ENCODE measurements around the gene ATP6V1E1.

Gene ATP6V1E1

DNA sequence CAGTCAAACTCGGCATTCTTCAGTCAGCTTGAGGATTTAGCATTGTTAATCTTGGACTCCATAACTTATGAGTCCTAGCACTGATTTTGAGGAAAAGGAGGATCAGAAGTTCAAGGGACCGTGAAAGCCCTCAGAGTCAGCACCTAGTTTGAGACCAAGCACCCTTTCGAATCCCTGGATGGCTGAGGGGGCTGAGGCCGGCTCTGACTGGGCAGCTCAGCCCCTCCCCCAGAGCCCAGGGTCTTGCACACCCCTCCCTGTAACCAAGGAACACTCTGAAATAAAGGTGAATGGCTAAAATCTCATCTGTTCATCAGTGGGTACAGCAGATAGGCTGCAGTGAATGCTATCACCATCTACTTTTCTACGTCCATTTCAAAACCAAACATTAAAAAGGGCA, 38.0 kb downstream of the ATP6V1E1 start:
- Histone ChIP-seq H3K4me3 (ENCODE audit: low read length) (no peak overlapping the region), H3K9me3 (ENCODE audit: control insufficient read depth, low read length) (no peaks in the 10 kb centered on the region), H3K4me1 (ENCODE audit: control insufficient read depth, insufficient read depth, low read length) (no peaks in the 10 kb centered on the region), H3K27me3 (ENCODE audit: control insufficient read depth, insufficient read depth, low read length) (no peaks in the 10 kb centered on the region), H3K36me3 (ENCODE audit: control insufficient read depth, insufficient read depth, low read length) (peaks cover 10% of the 10 kb centered on the region), H3K9ac (ENCODE audit: low read length) (no peak overlapping the region)

DNA sequence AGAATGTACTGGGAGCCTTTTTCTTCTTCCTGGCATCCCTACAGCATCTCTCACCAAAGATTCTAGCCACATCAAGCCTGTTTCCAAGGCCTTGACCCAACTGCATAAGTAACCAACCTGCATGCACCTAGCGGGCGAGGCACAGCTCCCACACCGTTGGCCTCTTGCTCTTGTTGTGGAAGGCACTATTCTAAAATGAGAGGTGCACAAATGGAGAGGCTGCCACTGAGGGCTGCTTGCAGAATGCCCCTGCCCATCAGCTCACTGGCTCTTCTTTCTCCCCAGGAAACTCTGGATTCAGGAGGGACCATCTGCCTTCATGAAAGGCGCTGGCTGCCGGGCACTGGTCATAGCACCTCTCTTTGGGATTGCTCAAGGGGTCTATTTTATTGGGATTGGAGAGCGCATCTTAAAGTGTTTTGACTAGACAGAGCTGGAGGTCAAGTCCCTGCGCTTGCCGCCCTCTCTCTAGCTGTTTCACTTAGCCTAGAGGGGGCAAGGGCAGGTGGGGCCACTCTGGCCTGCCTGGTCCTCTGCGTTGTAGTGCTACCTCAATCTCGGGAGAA, 38.7 kb downstream of the ATP6V1E1 start:
- Histone ChIP-seq H3K9me3 (ENCODE audit: control insufficient read depth, low read length) (no peaks in the 10 kb centered on the region), H3K36me3 (ENCODE audit: control insufficient read depth, insufficient read depth, low read length) (peaks cover 10% of the 10 kb centered on the region)

DNA sequence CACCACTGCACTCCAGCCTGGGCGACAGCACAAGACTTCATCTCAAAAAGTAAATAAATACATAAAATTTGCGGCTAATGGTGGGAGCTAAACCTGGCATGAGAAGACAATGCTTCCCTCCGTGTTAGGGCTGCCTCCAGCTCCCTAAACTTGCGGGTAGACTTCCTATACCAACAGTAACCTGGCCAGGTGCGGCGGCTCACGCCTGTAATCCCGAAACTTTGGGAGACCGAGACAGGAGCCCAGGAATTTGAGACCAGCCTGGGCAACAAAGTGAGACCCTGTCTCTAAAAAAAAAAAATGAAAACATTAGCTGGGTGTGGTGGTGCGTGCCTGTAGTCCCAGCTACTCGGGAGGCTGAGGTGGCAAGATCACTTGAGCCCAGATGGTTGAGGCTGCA, 39.9 kb downstream of the ATP6V1E1 start:
- H3K4me1 ChIP-seq (ENCODE audit: control insufficient read depth, insufficient read depth, low read length): no peaks in the 10 kb centered on the region
- H3K9ac ChIP-seq (ENCODE audit: low read length): no peak overlapping the region
- no peaks in the 10 kb centered on the region for H3K9me3 ChIP-seq (ENCODE audit: control insufficient read depth, low read length)
- H3K27me3 ChIP-seq (ENCODE audit: control insufficient read depth, insufficient read depth, low read length): no peaks in the 10 kb centered on the region
- H3K36me3 ChIP-seq (ENCODE audit: control insufficient read depth, insufficient read depth, low read length): peaks cover 8% of the 10 kb centered on the region
- H3K4me3 ChIP-seq (ENCODE audit: low read length): no peak overlapping the region

More for the DNA sequence above, 38.7 kb downstream of the ATP6V1E1 start:
- no peaks in the 10 kb centered on the region for H3K4me1 ChIP-seq (ENCODE audit: control insufficient read depth, insufficient read depth, low read length)
- H3K4me3 ChIP-seq (ENCODE audit: low read length): no peak overlapping the region
- no peak overlapping the region for H3K9ac ChIP-seq (ENCODE audit: low read length)
- H3K27me3 ChIP-seq (ENCODE audit: control insufficient read depth, insufficient read depth, low read length): no peaks in the 10 kb centered on the region

DNA sequence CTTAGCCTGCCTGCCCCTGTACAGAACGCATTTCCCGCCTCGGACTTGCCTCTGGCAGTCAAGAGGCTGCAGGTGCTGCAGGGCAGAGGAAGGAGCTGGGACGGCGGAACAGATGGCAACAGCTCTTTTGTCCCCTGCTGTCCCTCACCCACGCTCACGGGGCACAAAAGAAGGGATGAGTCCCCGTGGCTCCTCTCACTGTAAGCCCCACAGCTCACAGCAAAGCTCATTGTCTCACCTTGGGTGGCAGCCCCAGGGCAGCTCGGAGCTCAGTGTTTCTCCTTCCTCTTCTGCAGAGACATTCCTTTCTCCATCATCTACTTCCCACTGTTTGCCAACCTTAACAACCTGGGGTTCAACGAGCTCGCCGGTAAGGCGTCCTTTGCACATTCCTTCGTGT, 40.9 kb downstream of the ATP6V1E1 start:
- Histone ChIP-seq H3K36me3 (ENCODE audit: control insufficient read depth, insufficient read depth, low read length) (no peaks in the 10 kb centered on the region), H3K4me1 (ENCODE audit: control insufficient read depth, insufficient read depth, low read length) (no peaks in the 10 kb centered on the region)

DNA sequence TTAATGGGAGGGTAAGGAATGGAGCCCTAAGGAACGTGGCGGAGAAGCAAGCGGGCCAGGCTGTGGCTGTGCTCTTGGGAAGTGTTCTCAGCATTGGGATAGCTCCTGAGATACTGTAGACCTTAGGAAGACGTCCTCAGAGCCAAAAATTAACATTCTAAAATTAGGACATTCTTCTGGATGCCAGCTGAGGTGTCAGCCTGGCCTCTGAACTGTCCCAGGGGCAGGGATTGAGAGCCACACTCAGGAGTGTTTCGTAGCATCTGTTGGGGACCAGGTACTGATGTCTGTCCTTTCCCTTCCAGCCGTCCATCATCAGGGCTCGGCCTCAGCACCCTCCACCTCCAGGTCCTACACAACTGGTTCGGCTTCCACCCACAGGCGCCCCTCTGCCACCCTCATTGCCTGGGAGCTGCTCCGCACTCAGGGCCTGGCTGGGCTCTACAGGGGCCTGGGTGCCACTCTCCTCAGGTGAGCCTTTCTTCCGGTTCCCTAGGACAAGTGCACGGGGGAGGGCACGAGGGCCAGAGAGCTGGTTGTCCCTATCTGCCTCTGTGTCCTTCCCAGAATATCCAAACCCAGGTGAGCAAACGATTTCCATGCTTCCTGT, 41.6 kb downstream of the ATP6V1E1 start:
- H3K9ac ChIP-seq (ENCODE audit: low read length): no peak overlapping the region
- no peaks in the 10 kb centered on the region for H3K27me3 ChIP-seq (ENCODE audit: control insufficient read depth, insufficient read depth, low read length)
- H3K36me3 ChIP-seq (ENCODE audit: control insufficient read depth, insufficient read depth, low read length): no peaks in the 10 kb centered on the region
- H3K4me3 ChIP-seq (ENCODE audit: low read length): no peak overlapping the region
- no peaks in the 10 kb centered on the region for H3K9me3 ChIP-seq (ENCODE audit: control insufficient read depth, low read length)
- H3K4me1 ChIP-seq (ENCODE audit: control insufficient read depth, insufficient read depth, low read length): no peaks in the 10 kb centered on the region

More for the DNA sequence above, 40.9 kb downstream of the ATP6V1E1 start:
- H3K9ac ChIP-seq (ENCODE audit: low read length): no peak overlapping the region
- no peaks in the 10 kb centered on the region for H3K9me3 ChIP-seq (ENCODE audit: control insufficient read depth, low read length)
- H3K27me3 ChIP-seq (ENCODE audit: control insufficient read depth, insufficient read depth, low read length): no peaks in the 10 kb centered on the region
- no peak overlapping the region for H3K4me3 ChIP-seq (ENCODE audit: low read length)

DNA sequence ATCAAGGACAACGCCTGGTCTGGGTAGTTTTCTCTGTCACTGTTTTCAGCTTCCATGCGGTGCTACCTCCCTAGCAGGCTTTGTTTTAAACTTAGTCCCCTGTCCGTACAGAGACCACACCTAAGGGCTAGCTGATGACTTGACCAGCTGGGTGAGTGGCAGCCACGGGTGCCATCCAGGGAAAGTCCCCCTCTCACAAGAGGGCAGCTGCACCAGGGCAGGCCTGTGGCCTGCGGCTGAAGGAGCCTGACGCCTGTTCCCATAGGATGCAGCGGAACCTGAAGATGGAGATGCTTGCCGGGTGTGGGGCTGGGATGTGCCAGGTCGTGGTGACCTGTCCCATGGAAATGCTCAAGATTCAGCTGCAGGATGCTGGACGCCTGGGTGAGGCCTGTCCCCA, 45.4 kb downstream of the ATP6V1E1 start:
- H3K36me3 ChIP-seq (ENCODE audit: control insufficient read depth, insufficient read depth, low read length): no peaks in the 10 kb centered on the region
- H3K27me3 ChIP-seq (ENCODE audit: control insufficient read depth, insufficient read depth, low read length): no peaks in the 10 kb centered on the region
- H3K4me3 ChIP-seq (ENCODE audit: low read length): no peak overlapping the region
- H3K9ac ChIP-seq (ENCODE audit: low read length): no peak overlapping the region
- no peaks in the 10 kb centered on the region for H3K4me1 ChIP-seq (ENCODE audit: control insufficient read depth, insufficient read depth, low read length)
- no peaks in the 10 kb centered on the region for H3K9me3 ChIP-seq (ENCODE audit: control insufficient read depth, low read length)

DNA sequence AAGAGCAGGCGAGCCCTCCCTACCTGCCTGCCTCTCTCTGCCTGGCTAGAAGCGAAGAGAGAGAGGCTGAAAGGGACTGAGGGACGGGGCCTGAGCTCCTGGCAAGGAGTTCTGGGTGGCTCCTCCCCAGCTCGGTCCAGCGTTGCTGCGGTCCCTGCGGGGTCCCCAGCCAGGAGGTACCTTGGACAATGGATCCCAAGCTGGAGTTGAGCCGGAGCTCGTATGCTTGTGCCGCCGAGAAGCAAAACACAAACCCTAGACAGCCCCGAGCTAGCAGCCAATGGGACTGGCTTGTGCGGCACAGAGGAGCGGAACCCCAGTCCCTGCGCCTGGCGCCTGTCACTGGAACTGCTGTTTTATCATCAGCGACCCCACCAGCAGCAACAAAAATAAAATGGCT, 46.9 kb downstream of the ATP6V1E1 start:
- no peak overlapping the region for H3K9ac ChIP-seq (ENCODE audit: low read length)

DNA sequence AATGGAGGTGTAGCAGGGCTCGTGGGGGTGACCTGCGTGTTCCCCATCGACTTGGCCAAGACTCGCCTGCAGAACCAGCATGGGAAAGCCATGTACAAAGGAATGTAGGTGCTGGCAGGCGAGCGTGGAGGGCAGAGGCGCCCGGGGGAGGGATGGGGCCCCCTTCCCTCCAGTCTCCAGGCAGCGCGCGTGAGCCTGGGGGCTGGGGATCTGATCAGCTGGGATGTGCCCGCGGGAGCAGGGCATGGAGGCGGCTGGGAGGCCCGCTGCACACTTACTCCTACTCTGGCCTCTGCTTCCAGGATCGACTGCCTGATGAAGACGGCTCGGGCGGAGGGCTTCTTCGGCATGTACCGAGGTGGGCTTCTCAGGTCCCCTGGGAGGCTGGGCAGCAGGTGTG, 47.5 kb downstream of the ATP6V1E1 start:
- no peak overlapping the region for H3K9ac ChIP-seq (ENCODE audit: low read length)
- no peaks in the 10 kb centered on the region for H3K9me3 ChIP-seq (ENCODE audit: control insufficient read depth, low read length)

More for the DNA sequence above, 46.9 kb downstream of the ATP6V1E1 start:
- Histone ChIP-seq H3K36me3 (ENCODE audit: control insufficient read depth, insufficient read depth, low read length) (no peaks in the 10 kb centered on the region), H3K4me3 (ENCODE audit: low read length) (no peak overlapping the region), H3K27me3 (ENCODE audit: control insufficient read depth, insufficient read depth, low read length) (no peaks in the 10 kb centered on the region), H3K9me3 (ENCODE audit: control insufficient read depth, low read length) (no peaks in the 10 kb centered on the region), H3K4me1 (ENCODE audit: control insufficient read depth, insufficient read depth, low read length) (no peaks in the 10 kb centered on the region)

DNA sequence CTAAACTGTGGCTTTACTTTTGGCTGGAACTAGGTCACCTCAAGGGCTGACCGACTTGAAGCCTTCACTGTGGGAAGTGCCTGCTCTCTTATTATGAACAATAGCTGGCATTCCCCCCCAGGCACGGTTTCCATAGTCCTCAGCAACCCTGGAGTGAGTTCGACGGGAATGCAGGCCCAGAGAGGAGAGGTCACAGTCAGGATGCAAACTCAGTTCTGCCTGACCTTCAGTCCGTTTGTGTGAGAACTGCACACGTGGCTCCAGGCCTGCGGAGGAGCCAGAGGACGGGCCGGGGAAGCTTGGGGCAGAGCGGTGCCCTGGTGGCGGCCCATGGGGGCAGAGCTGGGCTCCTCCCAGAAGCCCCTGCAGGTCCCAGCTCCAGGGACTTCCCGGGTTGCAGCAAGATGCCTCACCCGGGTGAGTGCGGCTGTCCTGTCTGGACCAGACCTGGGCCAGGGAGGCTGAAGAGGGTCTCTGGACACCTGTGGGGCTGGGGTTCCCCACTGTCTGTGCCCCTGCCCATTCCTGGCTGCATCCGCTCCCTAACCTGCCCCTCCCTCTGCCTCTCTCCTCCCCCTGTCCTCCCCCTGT, 48.0 kb downstream of the ATP6V1E1 start:
- Histone ChIP-seq H3K9me3 (ENCODE audit: control insufficient read depth, low read length) (no peaks in the 10 kb centered on the region), H3K27me3 (ENCODE audit: control insufficient read depth, insufficient read depth, low read length) (no peaks in the 10 kb centered on the region), H3K4me3 (ENCODE audit: low read length) (no peak overlapping the region), H3K9ac (ENCODE audit: low read length) (no peak overlapping the region), H3K36me3 (ENCODE audit: control insufficient read depth, insufficient read depth, low read length) (no peaks in the 10 kb centered on the region), H3K4me1 (ENCODE audit: control insufficient read depth, insufficient read depth, low read length) (no peaks in the 10 kb centered on the region)

More for the DNA sequence above, 47.5 kb downstream of the ATP6V1E1 start:
- no peak overlapping the region for H3K4me3 ChIP-seq (ENCODE audit: low read length)
- no peaks in the 10 kb centered on the region for H3K4me1 ChIP-seq (ENCODE audit: control insufficient read depth, insufficient read depth, low read length)
- H3K27me3 ChIP-seq (ENCODE audit: control insufficient read depth, insufficient read depth, low read length): no peaks in the 10 kb centered on the region
- H3K36me3 ChIP-seq (ENCODE audit: control insufficient read depth, insufficient read depth, low read length): no peaks in the 10 kb centered on the region

DNA sequence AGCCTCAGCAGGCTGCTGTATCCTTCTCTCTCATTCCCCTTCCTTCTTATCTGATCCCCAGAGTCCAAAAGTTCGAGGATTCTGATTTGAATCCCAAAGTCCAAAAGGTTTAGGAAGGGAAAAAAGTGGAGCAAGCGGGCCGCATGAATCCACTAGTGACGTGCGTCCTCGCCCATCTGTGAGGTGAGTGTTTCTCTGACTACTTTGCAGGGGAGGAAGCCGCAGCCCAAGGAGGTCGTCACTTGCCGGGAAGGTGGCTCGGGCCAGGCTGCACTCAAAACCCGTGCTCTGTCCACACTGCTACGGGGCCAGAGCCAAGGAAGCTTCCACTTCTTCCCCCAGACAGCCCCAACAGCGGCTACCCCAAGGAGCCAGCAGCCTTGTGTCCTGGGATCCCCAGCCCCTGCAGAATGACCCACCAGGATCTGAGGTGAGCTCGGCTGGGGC, 49.0 kb downstream of the ATP6V1E1 start:
- no peak overlapping the region for H3K9ac ChIP-seq (ENCODE audit: low read length)
- no peaks in the 10 kb centered on the region for H3K36me3 ChIP-seq (ENCODE audit: control insufficient read depth, insufficient read depth, low read length)
- H3K4me1 ChIP-seq (ENCODE audit: control insufficient read depth, insufficient read depth, low read length): no peaks in the 10 kb centered on the region
- no peak overlapping the region for H3K4me3 ChIP-seq (ENCODE audit: low read length)
- H3K27me3 ChIP-seq (ENCODE audit: control insufficient read depth, insufficient read depth, low read length): no peaks in the 10 kb centered on the region
- H3K9me3 ChIP-seq (ENCODE audit: control insufficient read depth, low read length): no peaks in the 10 kb centered on the region

DNA sequence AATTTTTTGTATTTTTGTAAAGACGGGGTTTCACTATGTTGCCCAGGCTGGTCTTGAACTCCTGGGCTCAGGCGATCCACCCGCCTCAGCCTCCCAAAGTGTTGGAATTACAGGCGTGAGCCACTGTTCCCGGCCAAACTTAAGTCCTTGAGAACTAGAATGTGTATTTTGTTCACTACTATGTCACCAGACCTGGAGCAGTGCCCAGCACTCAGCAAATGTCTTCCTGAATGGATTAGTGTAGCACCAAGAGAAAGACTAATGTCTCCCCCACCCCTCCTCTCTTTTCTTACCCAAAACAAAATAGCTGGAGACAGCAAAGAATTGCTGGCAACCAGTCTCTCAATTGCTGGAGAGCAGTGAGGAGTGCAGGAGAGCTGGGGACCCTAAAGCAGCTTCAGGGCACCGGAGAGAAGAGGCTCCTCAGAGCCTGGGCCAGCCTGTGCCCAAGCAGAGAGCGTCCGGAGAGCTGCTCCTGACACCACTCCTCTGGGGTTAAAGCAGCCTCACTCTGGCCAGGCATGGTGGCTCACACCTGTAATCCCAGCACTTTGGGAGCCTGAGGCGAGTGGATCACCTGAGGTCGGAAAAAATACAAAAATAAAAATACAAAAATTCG, 50.3 kb downstream of the ATP6V1E1 start:
- Histone ChIP-seq H3K9ac (ENCODE audit: low read length) (no peak overlapping the region), H3K27me3 (ENCODE audit: control insufficient read depth, insufficient read depth, low read length) (no peaks in the 10 kb centered on the region), H3K4me3 (ENCODE audit: low read length) (no peak overlapping the region), H3K4me1 (ENCODE audit: control insufficient read depth, insufficient read depth, low read length) (no peaks in the 10 kb centered on the region), H3K36me3 (ENCODE audit: control insufficient read depth, insufficient read depth, low read length) (no peaks in the 10 kb centered on the region), H3K9me3 (ENCODE audit: control insufficient read depth, low read length) (no peaks in the 10 kb centered on the region)

DNA sequence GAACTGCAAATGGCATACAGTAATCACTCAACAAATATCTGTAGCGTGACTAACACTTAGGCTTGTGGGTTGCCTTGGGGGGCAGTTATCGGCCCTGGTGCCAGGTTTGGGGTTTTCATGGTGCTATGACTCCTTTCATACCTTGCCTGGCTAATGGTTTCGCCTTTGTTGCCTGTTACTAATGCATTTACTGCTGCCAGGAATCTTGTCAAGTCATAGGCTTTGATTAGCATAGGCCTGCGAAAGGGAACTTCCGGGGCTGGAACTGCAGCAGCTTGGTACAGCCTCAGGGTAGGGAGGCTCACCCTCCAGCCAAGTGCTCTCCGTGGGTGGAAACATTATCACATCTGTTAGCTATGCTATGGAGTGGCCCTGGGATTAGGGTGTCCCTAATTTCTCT, 52.1 kb downstream of the ATP6V1E1 start:
- Histone ChIP-seq H3K4me1 (ENCODE audit: control insufficient read depth, insufficient read depth, low read length) (no peaks in the 10 kb centered on the region), H3K27me3 (ENCODE audit: control insufficient read depth, insufficient read depth, low read length) (no peaks in the 10 kb centered on the region), H3K36me3 (ENCODE audit: control insufficient read depth, insufficient read depth, low read length) (no peaks in the 10 kb centered on the region), H3K4me3 (ENCODE audit: low read length) (no peak overlapping the region), H3K9ac (ENCODE audit: low read length) (no peak overlapping the region), H3K9me3 (ENCODE audit: control insufficient read depth, low read length) (no peaks in the 10 kb centered on the region)

Data from mucosa of stomach (tissue), 1 donor.